ENCODE results near the gene PHF14.

- TF ChIP-seq CTCF (IDR thresholded peaks at IDR 0.05) (no peak), POLR2A (IDR thresholded peaks at IDR 0.05) (no peak)
Observed at GRCh38 chr7:11181590-11181989, 207.9 kb downstream of the PHF14 start.

Measured in adrenal gland (tissue), 5 donors.